Inflammatory macrophage treated with lipopolysaccharide for 4 hours (primary cell): Measurements from ENCODE around the gene CD38.

Experiments used
- DNase-seq: peaks from one replicate; pipeline ENCODE4 v3.0.0-alpha.2; 2020

CD38 gene

DNA sequence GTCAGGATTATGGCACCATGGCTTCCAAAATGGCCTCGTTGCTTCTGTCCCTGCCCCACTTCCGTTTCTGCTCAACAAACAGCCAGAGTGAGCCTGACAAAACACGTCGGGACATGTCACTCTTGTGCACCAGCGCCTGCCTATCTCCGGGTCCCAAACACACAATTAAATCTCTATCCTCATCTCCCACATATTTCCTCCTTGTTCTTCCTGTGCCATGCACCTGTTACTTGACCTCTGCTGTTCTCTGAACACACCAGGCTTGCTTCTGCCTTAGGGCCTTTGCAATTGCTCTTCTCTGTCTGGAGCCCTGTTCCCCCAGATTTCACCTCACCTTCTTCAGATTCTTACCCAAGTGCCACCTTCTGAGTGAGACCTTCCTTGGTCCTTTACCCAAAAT is 12.7 kb upstream of the CD38 start:
- DNase-seq = no peak

DNA sequence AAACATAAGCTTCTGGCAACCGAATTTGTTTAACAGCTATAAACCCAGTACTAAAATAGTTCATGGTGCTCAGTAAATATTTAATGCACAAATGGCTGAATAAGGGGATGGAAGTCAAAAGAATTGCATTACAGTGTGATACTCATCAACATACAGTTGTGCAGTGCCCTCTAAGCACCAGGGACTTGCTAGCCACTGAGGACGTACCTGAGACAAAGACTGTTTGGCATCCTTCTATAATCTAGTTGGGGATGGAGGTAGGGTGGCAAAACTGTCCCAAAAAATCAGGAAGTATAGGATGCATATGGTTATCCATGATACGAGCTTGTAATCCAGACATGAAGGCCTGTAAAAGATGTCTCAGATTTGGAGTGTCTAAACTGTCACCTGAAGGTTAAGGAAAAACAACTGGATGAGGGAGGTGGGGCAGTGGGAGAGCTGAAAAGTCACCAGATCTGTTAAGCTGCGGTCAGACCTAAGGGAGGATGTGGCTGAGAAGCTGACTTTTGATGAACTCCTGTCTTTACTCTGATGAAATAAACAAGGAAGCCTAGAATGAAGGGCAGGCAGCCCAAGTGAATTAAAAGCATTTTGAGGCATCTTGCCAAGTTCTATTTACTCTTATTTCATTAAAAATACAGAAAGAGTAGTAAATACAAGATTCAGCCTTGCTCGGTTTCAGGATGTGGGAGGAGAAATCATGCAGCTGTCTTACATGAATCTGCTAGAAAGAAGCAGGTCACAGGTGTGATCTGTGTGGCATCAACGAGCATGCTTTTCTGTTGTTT is 12.0 kb upstream of the CD38 start:
- DNase-seq = no peak

DNA sequence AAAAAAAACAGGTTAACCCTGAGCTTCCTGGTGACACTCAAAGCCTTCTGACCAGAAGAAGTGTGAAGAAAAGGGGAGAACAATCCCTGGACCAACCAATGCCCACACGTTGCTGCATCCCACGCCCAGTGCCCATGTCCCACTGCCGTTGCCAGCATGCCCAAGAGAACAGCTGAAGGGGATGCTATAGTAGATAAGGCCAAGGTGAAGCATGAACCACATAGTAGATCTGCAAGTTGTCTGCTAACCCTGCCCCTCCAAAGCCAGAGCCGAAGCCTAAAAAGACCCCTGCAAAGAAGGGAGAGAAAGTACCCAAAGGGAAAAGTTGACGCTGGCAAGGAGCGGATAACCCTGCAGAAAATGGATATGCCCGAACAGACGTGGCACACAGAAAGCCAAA is 11.3 kb upstream of the CD38 start:
- no peak for DNase-seq

DNA sequence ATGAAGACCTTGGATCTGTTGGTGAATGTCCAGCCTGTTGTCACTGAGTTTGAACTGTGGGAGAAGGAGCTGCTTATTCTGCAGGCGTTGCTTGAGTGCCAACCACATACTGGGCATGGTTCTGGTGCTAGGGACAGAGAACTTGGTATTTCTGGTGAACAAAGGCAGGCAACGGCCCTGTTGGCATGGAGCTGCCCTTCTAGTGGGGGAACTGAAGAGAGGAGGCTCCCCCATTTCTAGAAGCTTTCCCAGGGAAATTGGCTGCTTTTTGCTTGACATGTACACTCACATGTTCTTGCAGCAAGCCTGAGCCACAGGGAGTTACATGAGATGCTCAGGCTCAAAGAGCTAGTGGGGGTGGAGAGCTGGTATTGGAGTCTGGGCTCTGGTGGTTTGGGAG is 8.9 kb upstream of the CD38 start:
- no peak for DNase-seq

DNA sequence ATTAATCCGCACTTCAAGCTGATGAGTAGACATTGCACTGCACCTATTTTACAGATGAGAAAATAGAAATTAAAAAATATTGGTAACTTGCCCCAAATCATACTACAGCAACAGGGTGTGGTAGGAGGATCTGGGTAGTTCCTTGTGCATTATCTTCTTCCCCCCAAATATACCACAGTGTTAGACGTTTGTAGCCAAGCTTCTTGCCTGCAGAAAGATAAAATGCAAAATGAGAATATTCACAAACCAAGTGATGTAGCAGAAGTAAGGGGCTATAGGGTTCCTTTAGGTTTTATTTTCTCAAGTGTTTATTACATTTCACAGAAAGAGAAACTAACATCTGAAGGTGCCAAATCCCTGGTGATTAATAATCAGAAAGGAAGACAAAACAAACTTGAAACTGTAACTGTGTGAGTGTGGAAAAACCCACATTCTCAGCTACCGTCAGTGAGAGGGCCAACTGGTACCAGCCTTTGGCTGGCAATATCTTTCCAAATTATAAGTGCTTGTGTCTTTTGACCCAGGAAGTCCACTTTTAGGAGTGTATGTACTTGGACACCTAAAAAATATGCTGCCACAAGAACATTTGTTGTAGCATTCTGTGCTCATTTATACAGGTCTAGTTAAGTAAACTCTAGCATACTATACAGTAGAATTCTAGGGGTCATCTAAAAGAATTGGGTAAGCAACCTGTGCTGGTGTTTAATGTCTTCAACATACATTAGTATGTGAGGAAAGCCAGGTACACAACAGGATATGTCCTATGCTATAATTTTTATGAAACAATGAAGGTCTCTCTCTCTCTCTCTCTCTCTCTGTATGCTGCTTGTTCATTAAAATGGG is 6.7 kb upstream of the CD38 start:
- peak; percentile 88 for DNase-seq

DNA sequence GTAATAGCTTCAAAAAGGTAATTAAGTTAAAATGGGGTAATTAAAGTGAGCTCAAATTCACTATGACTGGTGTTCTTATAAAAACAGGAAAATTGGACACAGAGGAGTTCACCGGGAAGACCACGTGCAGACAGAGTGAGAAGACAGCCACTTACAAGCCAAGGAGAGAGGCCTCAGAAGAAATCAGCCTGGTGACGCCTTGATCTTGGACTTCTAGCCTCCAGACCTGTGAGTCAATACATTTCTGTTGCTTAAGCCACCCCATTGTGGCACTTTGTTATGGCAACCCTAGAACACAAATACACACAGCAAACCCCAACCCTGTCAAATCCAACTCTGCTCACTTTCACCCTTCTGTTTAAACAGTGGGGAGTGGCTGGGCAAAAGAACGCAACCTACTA is 4.1 kb upstream of the CD38 start:
- peak; percentile 70 for DNase-seq

DNA sequence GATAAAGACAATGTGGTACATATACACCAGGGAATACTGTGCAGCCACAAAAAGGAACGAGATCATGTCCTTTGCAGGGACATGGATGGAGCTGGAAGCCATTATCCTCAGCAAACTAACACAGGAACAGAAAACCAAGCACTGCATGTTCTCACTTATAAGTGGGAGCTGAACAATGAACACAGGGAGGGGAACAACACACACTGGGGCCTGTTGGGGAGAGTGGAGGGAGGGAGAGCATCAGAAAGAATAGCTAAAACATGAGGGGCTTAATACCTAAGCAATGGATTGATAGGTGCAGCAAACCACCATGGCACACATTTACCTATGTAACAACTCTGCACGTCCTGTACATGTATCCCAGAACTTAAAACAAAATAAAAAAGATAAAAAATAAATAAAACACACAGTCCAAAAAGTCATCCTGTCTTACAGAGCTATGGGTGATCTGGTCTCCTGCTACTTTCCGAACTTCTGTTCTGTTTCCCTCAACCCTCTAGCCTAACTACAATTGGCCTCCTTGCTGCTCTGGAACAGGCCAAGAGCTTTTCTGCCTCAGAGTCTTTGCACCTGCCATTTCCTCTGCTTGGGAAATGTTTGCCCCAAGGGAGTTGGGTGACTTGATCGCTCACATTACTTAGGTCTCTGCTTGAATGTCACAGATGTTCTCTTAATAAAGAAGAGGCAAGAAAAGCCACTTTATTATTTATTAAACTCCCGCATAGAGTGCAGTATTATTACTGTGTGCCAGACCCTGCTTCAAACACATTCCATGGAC is 1.1 kb upstream of the CD38 start:
- DNase-seq = no peak

DNA sequence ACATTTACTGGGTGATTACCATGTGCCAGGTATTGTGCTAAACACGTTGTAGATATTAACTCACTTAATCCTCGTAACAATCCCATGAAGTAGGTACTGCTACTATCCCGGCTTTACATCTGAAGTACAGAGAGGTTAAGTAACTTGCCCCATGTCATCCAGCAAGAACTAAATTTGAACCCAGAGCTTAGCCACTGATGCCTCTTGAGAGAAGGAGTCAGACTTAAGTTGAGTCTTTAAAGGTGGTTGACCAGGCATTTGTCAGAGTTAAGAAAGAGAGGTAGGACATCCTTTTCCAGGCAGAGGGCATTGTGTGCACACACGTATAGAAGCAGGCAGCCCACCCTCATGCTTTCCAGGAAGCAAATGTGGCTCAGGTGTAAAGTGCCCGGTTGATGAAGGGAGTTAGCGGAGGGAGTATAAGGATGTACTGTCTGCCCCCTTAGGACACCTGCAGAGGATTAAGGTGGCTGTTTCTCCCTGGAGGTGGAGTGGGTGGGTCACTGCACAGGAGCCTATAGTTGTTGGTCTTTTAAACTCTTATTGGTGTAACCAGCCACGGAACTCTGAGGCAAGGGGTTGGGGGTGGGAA is 335 bp upstream of the CD38 start:
- DNase-seq = no peak

DNA sequence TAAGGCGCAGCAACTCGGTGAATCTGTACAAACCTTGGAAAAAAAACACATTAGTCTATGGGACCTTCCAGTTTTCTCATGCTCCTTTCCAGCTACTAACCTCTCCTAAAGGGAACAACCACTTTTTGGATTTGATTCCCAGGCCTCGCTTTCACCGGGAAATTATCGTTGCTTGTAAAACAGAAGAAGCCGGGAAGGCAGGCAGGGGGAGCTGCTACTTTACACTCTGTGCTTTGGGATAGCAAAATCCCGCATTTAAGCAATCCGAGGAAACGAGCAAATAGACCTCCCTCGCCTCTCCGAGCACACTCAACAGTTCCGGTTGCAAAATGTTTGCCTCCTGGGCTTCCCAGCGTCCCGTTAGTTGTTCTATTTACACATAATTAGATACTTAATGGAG is 1.2 kb downstream of the CD38 start:
- DNase-seq = peak; percentile 95

DNA sequence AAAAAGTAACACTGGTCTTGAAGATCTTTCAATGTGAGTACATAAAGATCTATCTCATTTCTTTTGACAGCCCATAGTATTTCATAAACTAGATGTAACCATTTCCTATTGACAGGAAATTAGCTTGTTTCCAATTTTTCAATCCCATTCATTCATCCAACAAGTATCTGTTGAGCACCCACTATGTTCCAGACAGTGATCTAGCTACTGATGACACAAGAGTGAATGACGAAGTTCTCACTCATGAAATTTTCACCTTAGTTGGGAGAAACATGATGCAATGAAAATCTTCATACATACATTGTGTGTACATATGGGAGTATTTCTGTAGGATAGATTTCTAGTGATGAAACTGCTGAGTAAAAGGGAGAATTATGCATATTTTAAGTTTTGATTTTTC is 1.7 kb downstream of the CD38 start:
- peak; percentile 90 for DNase-seq

DNA sequence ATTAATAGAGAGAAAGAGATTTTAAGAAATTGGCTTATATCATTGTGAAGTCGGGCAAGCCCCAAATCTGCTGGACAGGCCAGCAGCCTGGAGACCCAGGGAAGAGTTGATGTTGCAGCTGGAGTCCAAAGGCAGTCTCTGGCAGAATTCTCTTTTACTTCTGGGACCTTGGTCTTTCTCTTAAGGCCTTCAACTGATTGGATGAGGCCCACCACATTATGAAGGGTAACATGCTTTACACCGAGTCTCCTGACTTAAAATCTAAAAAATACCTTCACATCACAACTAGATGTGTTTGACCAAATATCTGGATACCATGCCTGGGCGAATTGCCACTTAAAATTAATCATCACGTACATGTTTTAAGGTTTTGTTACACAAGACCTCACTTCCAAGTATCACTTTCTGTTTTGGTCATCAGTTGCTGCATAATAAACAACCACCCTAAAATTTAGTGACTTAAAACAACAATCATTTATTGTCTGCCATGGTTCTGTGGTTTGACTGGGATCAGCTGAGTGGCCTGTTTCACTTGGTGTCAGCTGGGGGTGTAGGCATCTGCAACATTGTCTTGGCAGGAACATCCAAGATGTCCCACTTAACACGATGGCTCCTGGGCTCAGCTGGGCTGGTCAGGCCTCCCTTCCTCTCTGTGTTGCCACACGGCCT is 3.4 kb downstream of the CD38 start:
- DNase-seq = peak; percentile 90

DNA sequence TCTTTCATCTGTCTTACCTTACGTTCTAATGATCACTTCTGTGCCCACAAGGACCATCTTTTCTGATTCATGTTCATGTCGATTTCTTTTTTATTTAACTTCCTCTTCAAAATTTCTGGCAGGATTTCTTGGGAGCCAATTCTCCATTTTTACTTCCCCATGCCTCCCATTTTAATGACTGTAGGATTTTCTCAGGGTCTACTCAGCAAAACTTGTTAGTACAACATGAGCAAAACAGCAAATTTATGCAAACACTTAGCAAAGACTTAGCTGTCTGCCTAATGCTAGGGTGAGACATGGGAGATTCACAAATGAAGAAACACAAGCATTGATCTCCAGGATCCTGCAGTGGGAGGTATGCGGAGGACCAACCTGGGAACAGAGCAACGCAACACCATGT is 5.5 kb downstream of the CD38 start:
- peak; percentile 79 for DNase-seq

DNA sequence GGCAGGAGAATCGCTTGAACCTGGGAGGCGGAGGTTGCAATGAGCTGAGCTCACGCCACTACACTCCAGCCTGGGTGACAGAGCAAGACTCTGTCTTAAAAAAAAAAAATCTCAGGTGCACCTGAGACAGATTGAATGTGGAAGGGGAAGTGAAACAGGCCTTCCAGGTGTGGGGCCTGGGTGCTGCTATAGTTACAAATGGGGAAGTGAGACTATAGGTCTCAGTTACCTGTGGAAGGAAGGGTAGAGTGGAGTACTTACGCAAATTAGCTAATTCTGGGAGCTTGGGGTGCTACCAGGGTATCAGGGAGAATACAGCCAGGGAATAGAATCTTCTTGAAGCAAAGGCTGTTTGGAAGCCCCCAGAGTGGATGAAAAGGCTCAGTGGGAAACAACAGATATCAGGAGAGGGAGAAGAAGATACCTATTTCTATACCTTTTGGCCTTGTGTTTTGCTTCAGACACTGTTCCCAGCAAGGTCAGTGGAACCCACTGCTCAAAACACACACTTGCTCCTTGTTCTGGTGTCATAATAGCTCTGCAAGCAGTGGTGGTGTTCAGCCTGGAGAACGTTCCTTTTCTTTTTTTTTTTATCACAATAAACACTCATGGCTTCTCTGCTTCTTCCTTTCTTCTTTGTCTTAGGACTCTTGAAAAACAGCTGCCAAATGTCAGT is 7.0 kb downstream of the CD38 start:
- no peak for DNase-seq

DNA sequence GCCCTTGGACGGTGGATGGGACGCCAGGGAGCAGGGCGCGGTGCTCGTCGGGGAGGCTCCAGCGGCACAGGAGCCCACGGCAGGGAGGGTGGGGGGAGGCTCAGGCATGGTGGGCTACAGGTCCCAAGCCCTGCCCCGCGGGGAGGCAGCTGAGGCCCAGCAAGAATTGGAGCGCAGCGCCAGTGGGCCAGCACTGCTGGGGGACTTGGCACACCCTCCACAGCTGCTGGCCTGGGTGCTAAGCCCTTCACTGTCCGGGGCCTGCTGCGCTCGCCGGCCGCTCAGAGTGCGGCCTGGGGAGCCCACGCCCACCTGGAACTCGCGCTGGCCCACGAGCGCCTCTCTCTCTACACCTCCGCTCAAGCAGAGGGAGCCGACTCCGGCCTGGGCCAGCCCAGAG is 8.6 kb downstream of the CD38 start:
- DNase-seq = no peak

DNA sequence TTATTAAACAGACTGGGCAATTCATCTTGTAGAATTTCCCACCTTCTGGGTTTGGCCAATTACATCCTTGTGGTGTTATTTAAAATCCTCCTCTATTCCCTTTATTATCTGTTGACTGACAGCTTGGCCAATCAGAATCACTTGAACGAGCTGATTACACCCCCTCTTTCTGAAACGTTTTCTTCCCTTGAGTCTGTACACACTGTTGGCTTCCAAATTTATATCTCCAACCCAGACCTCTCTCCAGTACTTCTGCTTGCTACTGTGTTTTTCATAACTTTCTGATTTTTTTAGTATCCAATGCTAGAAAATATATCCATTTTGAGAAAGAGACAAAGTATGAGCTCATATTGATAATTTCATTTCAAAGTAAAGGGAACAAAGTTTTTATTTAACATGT is 14.8 kb downstream of the CD38 start:
- DNase-seq = no peak

DNA sequence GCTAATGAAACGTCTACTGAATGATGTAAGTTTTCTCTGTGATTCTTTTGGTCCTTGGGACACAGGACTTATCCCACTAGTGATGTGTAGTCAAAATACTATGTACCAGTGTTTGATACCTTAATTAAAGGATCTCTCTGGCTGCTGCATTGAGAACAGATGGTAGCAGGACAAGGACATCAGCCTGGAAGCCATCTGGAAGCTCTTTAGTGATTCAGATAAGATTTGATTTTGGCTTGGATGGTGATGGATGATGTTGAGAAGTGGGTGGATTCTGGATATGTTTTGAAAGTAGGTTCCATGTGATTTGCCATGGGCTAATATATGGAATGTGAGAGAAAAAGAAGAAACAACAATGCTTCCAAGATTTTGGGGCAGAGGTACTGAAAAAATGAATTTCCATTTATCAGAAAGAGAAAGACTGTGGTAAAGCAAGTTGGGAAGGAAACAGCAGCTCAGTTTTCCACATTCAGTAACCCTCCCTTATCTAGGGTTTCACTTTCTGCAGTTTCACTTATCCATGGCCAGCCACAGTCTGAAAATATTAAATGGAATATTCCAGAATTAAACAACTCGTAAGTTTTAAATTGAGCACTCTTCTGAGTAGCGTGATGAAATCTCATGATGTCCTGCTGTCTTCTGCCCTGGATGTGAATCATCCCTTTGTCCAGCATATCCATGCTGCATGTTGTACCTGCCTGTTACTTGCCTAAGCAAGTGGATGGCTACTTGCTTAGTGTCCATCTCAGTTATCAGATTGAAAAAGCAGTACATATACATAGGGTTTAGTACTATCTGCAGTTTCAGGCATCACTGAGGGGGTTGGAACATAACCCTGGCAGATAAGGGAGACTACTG is 15.6 kb downstream of the CD38 start:
- DNase-seq = no peak

DNA sequence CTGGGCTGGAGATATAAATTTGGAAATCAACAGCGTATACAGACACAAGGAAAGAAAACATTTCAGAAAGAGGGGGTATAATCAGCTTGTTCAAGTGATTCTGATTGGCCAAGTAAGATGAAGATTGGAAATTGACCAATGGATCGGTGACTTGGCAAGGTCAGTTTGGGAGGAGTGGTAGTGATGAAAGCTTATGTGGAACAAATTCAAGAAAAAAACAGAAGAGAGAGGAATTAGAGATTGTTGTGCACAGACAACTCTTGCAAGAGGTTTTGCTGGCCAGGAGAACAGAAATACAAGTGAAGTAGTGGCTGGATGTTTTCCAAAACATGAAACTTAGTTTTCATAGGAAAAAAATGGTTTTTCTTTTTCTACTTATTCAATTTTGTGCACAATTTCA is 16.3 kb downstream of the CD38 start:
- DNase-seq = peak; percentile 26

DNA sequence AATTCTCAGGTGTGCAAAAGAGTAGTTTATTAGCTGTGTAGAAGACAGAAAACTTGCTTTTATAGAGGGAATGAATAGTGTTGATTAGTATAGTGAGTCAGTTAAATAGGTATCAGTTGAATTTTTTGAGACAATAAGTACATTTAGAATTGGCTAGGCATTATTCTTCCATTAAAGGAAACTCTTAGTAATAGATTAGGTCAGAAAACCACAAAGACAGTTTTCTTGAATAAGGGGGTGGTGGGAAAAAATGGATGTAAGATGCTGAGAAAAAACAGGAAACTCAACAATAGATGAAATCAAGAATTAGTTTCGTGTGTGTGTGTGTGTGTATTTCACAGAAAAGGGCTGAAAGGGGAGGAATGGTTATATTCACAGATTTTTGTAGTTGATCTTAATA is 16.8 kb downstream of the CD38 start:
- DNase-seq = peak; percentile 82

DNA sequence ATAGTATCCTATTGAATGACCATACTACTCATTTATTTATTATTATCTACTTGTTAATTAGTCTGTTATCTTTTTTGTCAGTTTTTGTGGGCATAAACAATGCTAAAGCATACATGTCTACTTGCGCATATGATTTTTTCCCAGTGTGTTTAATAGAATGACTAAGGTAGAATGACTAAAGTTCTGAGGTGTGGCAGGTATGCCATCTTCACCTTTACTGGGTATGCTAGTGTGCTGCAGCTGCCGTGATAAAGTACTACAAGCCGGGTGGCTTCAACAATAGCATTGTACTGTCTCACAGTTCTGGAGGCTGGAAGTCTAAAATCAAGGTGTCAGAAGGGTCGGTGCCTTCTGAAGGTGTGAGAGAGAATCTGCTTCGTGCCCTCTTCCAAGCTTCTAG is 19.2 kb downstream of the CD38 start:
- DNase-seq = no peak

DNA sequence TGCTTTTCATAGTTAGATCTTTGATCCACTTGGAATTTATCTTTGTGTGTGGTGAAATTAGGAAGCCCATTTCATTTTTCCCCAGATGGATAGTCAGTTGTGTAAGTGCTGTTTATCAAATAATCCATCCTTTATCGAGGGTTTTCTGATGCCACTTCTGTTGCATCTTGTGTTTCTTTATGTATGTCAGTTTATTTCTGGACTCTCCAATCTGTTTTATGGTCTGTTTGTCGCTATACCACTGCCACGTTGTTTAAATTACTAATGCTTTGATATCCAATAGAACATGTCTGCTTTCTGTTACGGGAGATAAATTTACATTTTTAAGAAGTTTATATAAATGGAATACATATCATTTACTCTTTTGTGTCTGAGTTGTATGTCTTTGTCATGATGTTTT is 21.0 kb downstream of the CD38 start:
- no peak for DNase-seq

DNA sequence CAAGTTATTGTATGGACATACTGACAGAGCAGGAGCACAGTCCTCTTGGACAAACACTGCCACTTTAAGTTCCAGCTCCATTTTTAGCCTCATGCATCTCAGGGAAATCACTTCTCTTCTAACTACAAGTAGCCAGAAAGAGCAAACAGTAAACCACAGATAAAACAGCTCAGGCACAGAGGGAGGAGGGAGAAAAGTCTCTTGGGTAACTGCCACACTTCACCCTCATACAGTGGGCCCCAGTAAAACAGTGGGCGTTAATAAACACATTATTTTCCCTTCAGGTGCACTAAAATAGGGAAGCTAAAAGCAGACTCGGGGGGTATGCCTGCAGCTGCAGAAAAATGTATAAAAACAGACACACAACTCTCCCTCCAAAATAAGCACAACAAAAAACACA is 21.6 kb downstream of the CD38 start:
- DNase-seq = no peak
